Mesenchymal stem cell (in vitro differentiated cells and primary cell): ENCODE results near the gene DCDC1.

Experiments used
- DNase-seq: peaks from one replicate; pipeline ENCODE4 v3.0.0-alpha.2; 2013
- H2AFZ ChIP-seq: one replicate; pipeline ENCODE4 v1.6.1; 2013; ENCODE audit warnings: low read depth, mild to moderate bottlenecking, control low read depth, inconsistent platforms, low read length, moderate library complexity
- H2AK5ac ChIP-seq: 2 replicates; pipeline ENCODE4 v1.6.1; 2013; ENCODE audit warnings: low read length, moderate library complexity, mild to moderate bottlenecking, inconsistent platforms; ENCODE audit not compliant: severe bottlenecking
- H2BK120ac ChIP-seq: one replicate; pipeline ENCODE4 v1.6.1; 2013; ENCODE audit warnings: low read depth, mild to moderate bottlenecking, inconsistent platforms, low read length, moderate library complexity
- H2BK12ac ChIP-seq, 2 experiments: one replicate each; pipeline ENCODE4 v1.6.1; 2013; ENCODE audit warnings: inconsistent platforms in 2 of 2, low read length in 2 of 2, mild to moderate bottlenecking in 2 of 2, moderate library complexity in 2 of 2, control low read depth in 1 of 2
- H2BK15ac ChIP-seq: one replicate; pipeline ENCODE4 v1.6.1; 2013; ENCODE audit warnings: mild to moderate bottlenecking, low read depth, inconsistent platforms; ENCODE audit not compliant: poor library complexity, severe bottlenecking
- H2BK5ac ChIP-seq: 2 replicates; pipeline ENCODE4 v1.6.1; 2013; ENCODE audit warnings: low read depth, mild to moderate bottlenecking, low read length, control low read depth, inconsistent platforms; ENCODE audit not compliant: poor library complexity, severe bottlenecking
- H3K14ac ChIP-seq, 2 experiments: one replicate each; pipeline ENCODE4 v1.6.1; 2013; ENCODE audit warnings: inconsistent platforms in 2 of 2, low read length in 2 of 2, control low read depth in 1 of 2, mild to moderate bottlenecking in 1 of 2, moderate library complexity in 1 of 2
- H3K18ac ChIP-seq, 2 experiments: one replicate each; pipeline ENCODE4 v1.6.1; 2013; ENCODE audit warnings: inconsistent platforms in 2 of 2, low read length in 2 of 2, control low read depth in 1 of 2, low read depth in 1 of 2, mild to moderate bottlenecking in 1 of 2
- H3K23ac ChIP-seq, 2 experiments: one replicate each; pipeline ENCODE4 v1.6.1; 2013; ENCODE audit warnings: inconsistent platforms in 2 of 2, low read length in 2 of 2, mild to moderate bottlenecking in 2 of 2, moderate library complexity in 2 of 2, control low read depth in 1 of 2
- H3K27ac ChIP-seq: 2 replicates; pipeline ENCODE4 v1.5.1; 2013; ENCODE audit warnings: mild to moderate bottlenecking, moderate library complexity, low read length, control low read depth, inconsistent platforms; ENCODE audit not compliant: poor library complexity, severe bottlenecking
- H3K27me3 ChIP-seq, 2 experiments: 2 replicates each; pipeline versions ENCODE4 v1.6.1 to v1.7.0; 2013; ENCODE audit warnings: low read length in 2 of 2, mild to moderate bottlenecking in 2 of 2, moderate library complexity in 2 of 2, control low read depth in 1 of 2, inconsistent platforms in 1 of 2; ENCODE audit not compliant: control insufficient read depth in 1 of 2, insufficient read depth in 1 of 2
- H3K36me3 ChIP-seq, 2 experiments: 2 replicates each; pipeline versions ENCODE4 v1.6.1 to v1.7.0; 2013; ENCODE audit warnings: low read length in 2 of 2, control low read depth in 1 of 2, inconsistent platforms in 1 of 2, low read depth in 1 of 2, mild to moderate bottlenecking in 1 of 2; ENCODE audit not compliant: insufficient read depth in 2 of 2, control insufficient read depth in 1 of 2
- H3K4ac ChIP-seq, 2 experiments: one replicate each; pipeline ENCODE4 v1.6.1; 2013; ENCODE audit warnings: inconsistent platforms in 2 of 2, low read length in 2 of 2, mild to moderate bottlenecking in 2 of 2, moderate library complexity in 2 of 2, control low read depth in 1 of 2, low read depth in 1 of 2
- H3K4me1 ChIP-seq: 2 replicates; pipeline ENCODE4 v1.6.1; 2013; ENCODE audit warnings: low read depth, low read length, control low read depth; ENCODE audit not compliant: control insufficient read depth, insufficient read depth
- H3K4me2 ChIP-seq: 2 replicates; pipeline ENCODE4 v1.6.1; 2013; ENCODE audit warnings: low read length, mild to moderate bottlenecking, inconsistent platforms; ENCODE audit not compliant: poor library complexity, severe bottlenecking
- H3K4me3 ChIP-seq, 2 experiments: 2 replicates each; pipeline versions ENCODE4 v1.5.1 to v1.7.0; 2013; ENCODE audit warnings: low read length in 2 of 2, mild to moderate bottlenecking in 2 of 2, control low read depth in 1 of 2, low read depth in 1 of 2; ENCODE audit not compliant: insufficient read depth in 1 of 2
- H3K79me1 ChIP-seq: replicated peaks from 2 replicates; pipeline ENCODE4 v1.6.1; 2013; ENCODE audit warnings: mild to moderate bottlenecking, control low read depth, low read length, inconsistent platforms; ENCODE audit not compliant: poor library complexity, severe bottlenecking
- H3K9ac ChIP-seq: 2 replicates; pipeline ENCODE4 v1.7.0; 2013; ENCODE audit warnings: mild to moderate bottlenecking, low read length, moderate library complexity
- H3K9me3 ChIP-seq: 2 replicates; pipeline ENCODE4 v1.7.0; 2013; ENCODE audit warnings: mild to moderate bottlenecking, low read length; ENCODE audit not compliant: control insufficient read depth
- H4K8ac ChIP-seq: one replicate; pipeline ENCODE4 v1.6.1; 2013; ENCODE audit warnings: inconsistent platforms, mild to moderate bottlenecking, low read length, moderate library complexity
- H4K91ac ChIP-seq: one replicate; pipeline ENCODE4 v1.6.1; 2013; ENCODE audit warnings: mild to moderate bottlenecking, low read length, inconsistent platforms
- WGBS: methylation state at CpG from one replicate; pipeline ENCODE4 v1.1.7; 2013; ENCODE audit warnings: mixed read lengths; 5-methylcytosine and 5-hydroxymethylcytosine counted together

Gene DCDC1

GRCh38 chr11:30853439-30853838 lies 516.1 kb downstream of the DCDC1 start:
- H2BK120ac ChIP-seq = no peak overlapping the region
- no peak overlapping the region for H3K14ac ChIP-seq

GRCh38 chr11:30852645-30853044 lies 516.9 kb downstream of the DCDC1 start:
- no peaks in the 10 kb centered on the region for H3K79me1 ChIP-seq
- H3K14ac ChIP-seq = no peak overlapping the region
- no peak overlapping the region for H4K91ac ChIP-seq
- H2AK5ac ChIP-seq = no peak overlapping the region
- H3K4ac ChIP-seq = no peak overlapping the region
- 99% methylated on average over 4 of the region's 4 CpGs for WGBS
- no peak overlapping the region for H2BK120ac ChIP-seq
- no peaks in the 10 kb centered on the region for H3K27me3 ChIP-seq
- H4K8ac ChIP-seq = no peak overlapping the region
- no peak overlapping the region for H2BK5ac ChIP-seq
- H3K4me2 ChIP-seq = no peak overlapping the region
- no peak overlapping the region for H2BK15ac ChIP-seq
- no peak overlapping the region for H3K4me3 ChIP-seq
- no peak for DNase-seq
- H3K36me3 ChIP-seq = no peaks in the 10 kb centered on the region
- H2AFZ ChIP-seq = no peak overlapping the region
- H3K4me1 ChIP-seq = no peaks in the 10 kb centered on the region
- H3K9ac ChIP-seq = no peak overlapping the region
- H3K9me3 ChIP-seq = no peaks in the 10 kb centered on the region
- H3K23ac ChIP-seq = no peak overlapping the region
- H3K27ac ChIP-seq = no peak overlapping the region
- no peak overlapping the region for H2BK12ac ChIP-seq
- H3K18ac ChIP-seq = no peak overlapping the region

More at GRCh38 chr11:30853439-30853838, 516.1 kb downstream of the DCDC1 start:
- Histone ChIP-seq H3K36me3 (no peaks in the 10 kb centered on the region), H3K79me1 (no peaks in the 10 kb centered on the region), H3K18ac (no peak overlapping the region), H4K8ac (no peak overlapping the region), H3K27me3 (no peaks in the 10 kb centered on the region), H3K27ac (no peak overlapping the region), H4K91ac (no peak overlapping the region), H3K4ac (no peak overlapping the region), H3K4me1 (no peaks in the 10 kb centered on the region), H3K9me3 (no peaks in the 10 kb centered on the region), H2BK12ac (no peak overlapping the region), H3K9ac (no peak overlapping the region), H3K4me3 (no peak overlapping the region), H2AFZ (no peak overlapping the region), H2BK15ac (no peak overlapping the region), H3K4me2 (no peak overlapping the region), H2AK5ac (no peak overlapping the region), H3K23ac (no peak overlapping the region), H2BK5ac (no peak overlapping the region)
- no peak for DNase-seq

GRCh38 chr11:30852091-30852490 lies 517.4 kb downstream of the DCDC1 start:
- H3K4me2 ChIP-seq = no peak overlapping the region
- no peak overlapping the region for H3K18ac ChIP-seq
- no peak overlapping the region for H3K4ac ChIP-seq
- H3K79me1 ChIP-seq = no peaks in the 10 kb centered on the region
- H2AFZ ChIP-seq = no peak overlapping the region
- no peak overlapping the region for H2BK5ac ChIP-seq
- no peak overlapping the region for H3K27ac ChIP-seq
- H4K8ac ChIP-seq = no peak overlapping the region
- no peak overlapping the region for H3K9ac ChIP-seq
- no peaks in the 10 kb centered on the region for H3K36me3 ChIP-seq
- H3K14ac ChIP-seq = no peak overlapping the region
- H2BK15ac ChIP-seq = no peak overlapping the region
- no peak overlapping the region for H2AK5ac ChIP-seq
- H3K4me3 ChIP-seq = no peak overlapping the region
- 83% methylated on average over 1 of the region's 1 CpG for WGBS
- peaks cover 4% of the 10 kb centered on the region for H3K9me3 ChIP-seq
- no peak overlapping the region for H3K23ac ChIP-seq
- H2BK12ac ChIP-seq = no peak overlapping the region
- H3K4me1 ChIP-seq = no peaks in the 10 kb centered on the region
- H3K27me3 ChIP-seq = no peaks in the 10 kb centered on the region
- no peak overlapping the region for H2BK120ac ChIP-seq
- no peak overlapping the region for H4K91ac ChIP-seq
- DNase-seq = no peak

- Histone ChIP-seq H3K27ac (no peak overlapping the region), H2BK15ac (no peak overlapping the region), H3K4me2 (no peak overlapping the region), H3K4ac (no peak overlapping the region), H3K9ac (no peak overlapping the region), H2BK120ac (no peak overlapping the region), H3K27me3 (no peaks in the 10 kb centered on the region), H2AK5ac (no peak overlapping the region), H3K4me1 (no peaks in the 10 kb centered on the region), H4K91ac (no peak overlapping the region), H3K18ac (no peak overlapping the region), H3K79me1 (no peaks in the 10 kb centered on the region), H3K14ac (no peak overlapping the region), H3K23ac (no peak overlapping the region), H3K9me3 (peaks cover 9% of the 10 kb centered on the region), H3K36me3 (no peaks in the 10 kb centered on the region), H2BK5ac (no peak overlapping the region), H3K4me3 (no peak overlapping the region), H2BK12ac (no peak overlapping the region), H2AFZ (no peak overlapping the region), H4K8ac (no peak overlapping the region)
- DNase-seq = no peak
- no CpG with 5 or more reads among the region's 1 CpG for WGBS
Measured at GRCh38 chr11:30837252-30837651, 532.3 kb downstream of the DCDC1 start.
